Measurements from ENCODE around the gene ILDR1.

- TF ChIP-seq ZNF274 (IDR thresholded peaks at IDR 0.05; ENCODE audit: insufficient read depth, insufficient read length) (no peak), SRF (IDR thresholded peaks at IDR 0.05; ENCODE audit: low read depth in 2 of 2, low read length in 2 of 2) (no peak), EP300 (IDR thresholded peaks at IDR 0.05; ENCODE audit: borderline replicate concordance in 1 of 2, control insufficient read depth in 1 of 2, low read depth in 2 of 2, low read length in 2 of 2) (no peak), CTCF (IDR thresholded peaks at IDR 0.05 in 2 of 3, conservative IDR thresholded peaks at IDR 0.05 in 1 of 3; ENCODE audit: control insufficient read depth in 2 of 3, extremely low read depth in 1 of 3, insufficient read depth in 1 of 3, low read depth in 3 of 3, low read length in 3 of 3) (no peak), CHD1 (IDR thresholded peaks at IDR 0.05; ENCODE audit: low read depth, low read length) (no peak), REST (IDR thresholded peaks at IDR 0.05; ENCODE audit: low read depth, low read length) (no peak), NR2F1 (conservative IDR thresholded peaks at IDR 0.05) (no peak), SUZ12 (IDR thresholded peaks at IDR 0.05; ENCODE audit: unreplicated experiment) (no peak)
Measured at GRCh38 chr3:122001892-122002291, 20.2 kb downstream of the ILDR1 start.
